GM12878 (cell line): ENCODE results near the gene MEF2C. TPM values are rescaled to one million over a fixed set of nuclear protein-coding genes. Genes with fewer than 3 reads are reported as not detected.

ENCODE experiments used
- ATAC-seq: fragments of 200-7000 bp; cut with Tn5 transposase; 3 replicates; pipeline ENCODE4 v1.9.1; 2020; ENCODE audit warnings: mild to moderate bottlenecking, moderate library complexity
- BruUV-seq: library from RNA; stranded (reverse); fragments of 400-500 nt; replicated peaks from 2 replicates; lab custom pipeline; 2021; lab: Mats Ljungman, UMichigan
- CTCF ChIA-PET: fragments of 300-600 bp; sonication (Branson Sonifier 250); formaldehyde crosslinking; extraction: SDS; loops from one replicate; lab custom pipeline; 2021; ENCODE audit warnings: inconsistent platforms; lab: Yijun Ruan, JAX
- POLR2A ChIA-PET: fragments of 350-600 bp; formaldehyde crosslinking; extraction: SDS; loops from one replicate; lab custom pipeline; 2021; ENCODE audit warnings: inconsistent platforms; lab: Charles Lee
- RAD21 ChIA-PET: fragments of 300-600 bp; sonication (Branson Sonifier 250); formaldehyde crosslinking; loops from one replicate; lab custom pipeline; 2023; ENCODE audit warnings: antibody characterized with exemption; ENCODE audit not compliant: unreplicated experiment; lab: Charles Lee
- SMC1A ChIA-PET: fragments of 300-600 bp; sonication (Branson Sonifier 250); formaldehyde crosslinking; loops from one replicate; lab custom pipeline; 2023; ENCODE audit not compliant: unreplicated experiment, uncharacterized antibody; lab: Charles Lee
- DNase-seq: peaks from one replicate; pipeline ENCODE4 v3.0.0-alpha.2; 2011; ENCODE audit warnings: low read depth, low spot score
- FAIRE-seq: peaks from 3 replicates; lab custom pipeline; 2011; peaks lifted over from hg19 to GRCh38; lab: Jason Lieb, UNC
- H2AFZ ChIP-seq: 2 replicates; pipeline ENCODE4 v1.6.0; 2011; ENCODE audit warnings: low read depth, low read length, control low read depth; ENCODE audit not compliant: control insufficient read depth
- H3K27ac ChIP-seq: 2 replicates; pipeline ENCODE4 v1.5.1; 2011; ENCODE audit warnings: control low read depth; ENCODE audit not compliant: control insufficient read depth, insufficient read depth
- H3K27me3 ChIP-seq, 2 experiments: replicated peaks in 1 of 2; 2 replicates each; pipeline versions ENCODE4 v1.6.0 to v1.6.1; 2011; ENCODE audit warnings: low read length in 1 of 2; ENCODE audit not compliant: control insufficient read depth in 2 of 2, insufficient read depth in 2 of 2
- H3K36me3 ChIP-seq, 2 experiments: 2 replicates each; pipeline ENCODE4 v1.5.1; 2011; ENCODE audit warnings: low read length in 1 of 2; ENCODE audit not compliant: control insufficient read depth in 2 of 2, insufficient read depth in 2 of 2
- H3K4me1 ChIP-seq: 2 replicates; pipeline ENCODE4 v1.6.1; 2011; ENCODE audit warnings: mild to moderate bottlenecking, low read length, moderate library complexity, mixed read lengths; ENCODE audit not compliant: control insufficient read depth, insufficient read depth
- H3K4me2 ChIP-seq: 2 replicates; pipeline ENCODE4 v1.6.0; 2011; ENCODE audit warnings: control low read depth; ENCODE audit not compliant: control insufficient read depth, insufficient read depth
- H3K4me3 ChIP-seq: fragments of 200-600 bp; sonication (generic); 2 replicates; pipeline ENCODE4 v1.5.1; 2016
- H3K79me2 ChIP-seq: 2 replicates; pipeline ENCODE4 v1.6.0; 2011; ENCODE audit warnings: low read length; ENCODE audit not compliant: control insufficient read depth, insufficient read depth
- H3K9ac ChIP-seq: 2 replicates; pipeline ENCODE4 v1.8.0; 2011; ENCODE audit warnings: low read length, control low read depth, mixed read lengths; ENCODE audit not compliant: control insufficient read depth, insufficient read depth
- H3K9me3 ChIP-seq: replicated peaks from 3 replicates; pipeline ENCODE4 v1.5.1; 2011; ENCODE audit warnings: mild to moderate bottlenecking, low read length; ENCODE audit not compliant: control insufficient read depth, insufficient read depth
- H4K20me1 ChIP-seq: 2 replicates; pipeline ENCODE4 v1.6.0; 2011; ENCODE audit not compliant: control insufficient read depth, insufficient read depth
- FOXM1 ChIP-seq: IDR thresholded peaks from 2 replicates; pipeline ENCODE4 v1.6.1; 2012; ENCODE audit warnings: low read depth, mild to moderate bottlenecking, inconsistent platforms, low read length, moderate library complexity
- SIX5 ChIP-seq: IDR thresholded peaks from 2 replicates; pipeline ENCODE4 v1.6.1; 2011; ENCODE audit warnings: mild to moderate bottlenecking, low read depth, low read length, moderate library complexity; ENCODE audit not compliant: severe bottlenecking
- WGBS: methylation state at CpG from one replicate; pipeline ENCODE4 v1.1.6; 2016; ENCODE audit warnings: low lambda C conversion rate; ENCODE audit not compliant: insufficient replicate concordance, insufficient coverage; ENCODE audit errors: missing lambda C conversion rate; 5-methylcytosine and 5-hydroxymethylcytosine counted together
- in situ Hi-C: fragments of 300-500 bp; cut with MboI; formaldehyde crosslinking; loops from 9 replicates; pipeline ENCODE4 v1.14.3; 2018; ENCODE audit warnings: mixed read lengths
- intact Hi-C: fragments of 100-400 bp; cut with micrococcal nuclease; formaldehyde crosslinking; loops from one replicate; pipeline ENCODE4 v1.14.2; 2022; ENCODE audit not compliant: unreplicated experiment
- polyA plus RNA-seq, 11 experiments: library from polyadenylated mRNA; depleted of rRNA in 4 of 11; unstranded in 6 of 11; stranded (reverse) in 5 of 11; fragments of >200 nt; fragmentation: Nextera tagmentation in 4 of 11; fragmentation: Illumina TruSeq in 1 of 11; extraction: Ambion mirVana in 4 of 11; extraction: Trizol in 1 of 11; gene quantifications; 1 replicate in 1 of 11; 2 replicates in 10 of 11; pipeline versions ENCODE4 v1.2.1 to v1.2.3, GENCODE V29; 2011 to 2016; ENCODE audit warnings: inconsistent platforms in 2 of 11, missing spikeins in 2 of 11, low read depth in 1 of 11
- total RNA-seq, 4 experiments: library from RNA; depleted of rRNA in 3 of 4; stranded (reverse); fragments of >200 nt in 3 of 4; fragmentation: Illumina TruSeq in 1 of 4; extraction: Trizol in 1 of 4; gene quantifications; 2 replicates each; pipeline versions ENCODE4 v1.2.1 to v1.2.3, GENCODE V29; 2013 to 2021
- TF ChIP-seq, protein P1 (sequence below): fragments of 450-650 bp; formaldehyde crosslinking; IDR thresholded peaks from 2 replicates; pipeline ENCODE4 v1.5.0; 2022; ENCODE audit warnings: mild to moderate bottlenecking, missing genetic modification characterization
- TF ChIP-seq, protein P2 (sequence below): fragments of 450-650 bp; IDR thresholded peaks from 2 replicates; pipeline ENCODE4 v1.6.1; 2017; ENCODE audit warnings: low read depth, mild to moderate bottlenecking, moderate library complexity
- TF ChIP-seq, protein P3 (sequence below): IDR thresholded peaks from 2 replicates; pipeline ENCODE4 v1.6.1; 2011; ENCODE audit warnings: low read depth, mild to moderate bottlenecking, low read length, moderate library complexity, borderline replicate concordance; ENCODE audit errors: extremely low read depth

The MEF2C gene
- total and polyA plus RNA-seq, 10 of the 15 experiments (the other 5 are each of a cell fraction or from before 2014, with no cell fraction given) = 104 to 225 (median 180) TPM

DNA sequence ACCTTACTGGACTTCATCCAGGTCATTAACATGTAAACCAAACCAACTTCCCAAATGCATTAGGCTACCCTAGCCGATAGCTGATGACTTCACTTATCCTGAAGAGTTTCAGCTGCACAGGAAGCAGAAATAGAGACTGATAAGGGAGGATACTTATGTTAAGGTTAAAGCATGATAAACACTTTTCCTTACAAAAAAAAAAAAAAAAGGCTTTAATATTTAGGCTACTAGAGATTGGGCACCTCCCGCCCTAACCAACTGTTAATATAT lies 1.6 kb upstream of the MEF2C start:
- FAIRE-seq = no peak
- peak overlapping the region; percentile 98 for H3K27ac ChIP-seq
- H3K4me1 ChIP-seq = peaks cover 3% of the 10 kb centered on the region
- in situ Hi-C loops (loop anchor here (10.0 kb wide), 2 partner anchors 420 to 550 kb away; no protein-coding TSS in a partner anchor), intact Hi-C loops (loop anchor here (2.0 to 10.0 kb wide), 7 partner anchors 390 to 1300 kb away; no protein-coding TSS in a partner anchor)
- SMC1A ChIA-PET = interaction anchor here (0.6 to 8.1 kb wide), 16 partner anchors 10 to 387 kb away, joined by 3 to 182 read pairs (median 6); no protein-coding TSS in a partner anchor
- H3K79me2 ChIP-seq = peaks cover 99% of the 10 kb centered on the region
- peak overlapping the region; percentile 40 for H2AFZ ChIP-seq
- peak overlapping the region; percentile 64 for H3K4me2 ChIP-seq
- CTCF ChIA-PET = interaction anchor here (0.6 to 4.5 kb wide), 11 partner anchors 12 to 948 kb away, joined by 3 to 24 read pairs (median 4); no protein-coding TSS in a partner anchor
- TF ChIP-seq FOXM1 (0 out of 2 replicates have a peak, but pooled peaks have one; percentile 18), SIX5 (peak; percentile 1)
- TF ChIP-seq, protein P1, sequence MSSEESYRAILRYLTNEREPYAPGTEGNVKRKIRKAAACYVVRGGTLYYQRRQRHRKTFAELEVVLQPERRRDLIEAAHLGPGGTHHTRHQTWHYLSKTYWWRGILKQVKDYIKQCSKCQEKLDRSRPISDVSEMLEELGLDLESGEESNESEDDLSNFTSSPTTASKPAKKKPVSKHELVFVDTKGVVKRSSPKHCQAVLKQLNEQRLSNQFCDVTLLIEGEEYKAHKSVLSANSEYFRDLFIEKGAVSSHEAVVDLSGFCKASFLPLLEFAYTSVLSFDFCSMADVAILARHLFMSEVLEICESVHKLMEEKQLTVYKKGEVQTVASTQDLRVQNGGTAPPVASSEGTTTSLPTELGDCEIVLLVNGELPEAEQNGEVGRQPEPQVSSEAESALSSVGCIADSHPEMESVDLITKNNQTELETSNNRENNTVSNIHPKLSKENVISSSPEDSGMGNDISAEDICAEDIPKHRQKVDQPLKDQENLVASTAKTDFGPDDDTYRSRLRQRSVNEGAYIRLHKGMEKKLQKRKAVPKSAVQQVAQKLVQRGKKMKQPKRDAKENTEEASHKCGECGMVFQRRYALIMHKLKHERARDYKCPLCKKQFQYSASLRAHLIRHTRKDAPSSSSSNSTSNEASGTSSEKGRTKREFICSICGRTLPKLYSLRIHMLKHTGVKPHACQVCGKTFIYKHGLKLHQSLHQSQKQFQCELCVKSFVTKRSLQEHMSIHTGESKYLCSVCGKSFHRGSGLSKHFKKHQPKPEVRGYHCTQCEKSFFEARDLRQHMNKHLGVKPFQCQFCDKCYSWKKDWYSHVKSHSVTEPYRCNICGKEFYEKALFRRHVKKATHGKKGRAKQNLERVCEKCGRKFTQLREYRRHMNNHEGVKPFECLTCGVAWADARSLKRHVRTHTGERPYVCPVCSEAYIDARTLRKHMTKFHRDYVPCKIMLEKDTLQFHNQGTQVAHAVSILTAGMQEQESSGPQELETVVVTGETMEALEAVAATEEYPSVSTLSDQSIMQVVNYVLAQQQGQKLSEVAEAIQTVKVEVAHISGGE = no peak
- TF ChIP-seq, protein P2, sequence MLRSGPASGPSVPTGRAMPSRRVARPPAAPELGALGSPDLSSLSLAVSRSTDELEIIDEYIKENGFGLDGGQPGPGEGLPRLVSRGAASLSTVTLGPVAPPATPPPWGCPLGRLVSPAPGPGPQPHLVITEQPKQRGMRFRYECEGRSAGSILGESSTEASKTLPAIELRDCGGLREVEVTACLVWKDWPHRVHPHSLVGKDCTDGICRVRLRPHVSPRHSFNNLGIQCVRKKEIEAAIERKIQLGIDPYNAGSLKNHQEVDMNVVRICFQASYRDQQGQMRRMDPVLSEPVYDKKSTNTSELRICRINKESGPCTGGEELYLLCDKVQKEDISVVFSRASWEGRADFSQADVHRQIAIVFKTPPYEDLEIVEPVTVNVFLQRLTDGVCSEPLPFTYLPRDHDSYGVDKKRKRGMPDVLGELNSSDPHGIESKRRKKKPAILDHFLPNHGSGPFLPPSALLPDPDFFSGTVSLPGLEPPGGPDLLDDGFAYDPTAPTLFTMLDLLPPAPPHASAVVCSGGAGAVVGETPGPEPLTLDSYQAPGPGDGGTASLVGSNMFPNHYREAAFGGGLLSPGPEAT = 0 out of 2 replicates have a peak, but pooled peaks have one; percentile 21
- TF ChIP-seq, protein P3, sequence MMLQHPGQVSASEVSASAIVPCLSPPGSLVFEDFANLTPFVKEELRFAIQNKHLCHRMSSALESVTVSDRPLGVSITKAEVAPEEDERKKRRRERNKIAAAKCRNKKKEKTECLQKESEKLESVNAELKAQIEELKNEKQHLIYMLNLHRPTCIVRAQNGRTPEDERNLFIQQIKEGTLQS = no peak
- DNase-seq = no peak
- H4K20me1 ChIP-seq = no peaks in the 10 kb centered on the region
- H3K9me3 ChIP-seq = no peaks in the 10 kb centered on the region
- 0% methylated on average over 2 of the region's 2 CpGs for WGBS
- peak overlapping the region; percentile 85 for H3K4me3 ChIP-seq
- H3K27me3 ChIP-seq = no peaks in the 10 kb centered on the region
- no peak for ATAC-seq
- POLR2A ChIA-PET = interaction anchor here (0.6 to 3.6 kb wide), 9 partner anchors 51 to 562 kb away, joined by 3 to 31 read pairs (median 3); no protein-coding TSS in a partner anchor
- BruUV-seq = no TSS peak
- peak overlapping the region; percentile 99 for H3K9ac ChIP-seq
- no peaks in the 10 kb centered on the region for H3K36me3 ChIP-seq
- RAD21 ChIA-PET = interaction anchor here (0.7 to 7.9 kb wide), 20 partner anchors 46 to 846 kb away, joined by 3 to 99 read pairs (median 4); no protein-coding TSS in a partner anchor
